HCT116 (cell line): ENCODE measurements around the gene NACC1. TPM values are rescaled to one million over a fixed set of nuclear protein-coding genes. Genes with fewer than 3 reads are reported as not detected.

ENCODE experiments used
- ATAC-seq: fragments of 200-7000 bp; cut with Tn5 transposase; 2 replicates; pipeline ENCODE4 v1.9.1; 2020; ENCODE audit warnings: mild to moderate bottlenecking, moderate library complexity
- BruUV-seq: library from RNA; stranded (reverse); fragments of 400-500 nt; replicated peaks from 2 replicates; lab custom pipeline; 2021; lab: Mats Ljungman, UMichigan
- CTCF ChIA-PET: fragments of 300-600 bp; sonication (Branson Sonifier 250); formaldehyde crosslinking; loops from one replicate; lab custom pipeline; 2021; ENCODE audit warnings: antibody characterized with exemption; lab: Charles Lee
- POLR2A ChIA-PET: fragments of 300-600, 350-600 bp; sonication (Branson Sonifier 250); formaldehyde crosslinking; loops from one replicate; lab custom pipeline; 2021; ENCODE audit warnings: antibody characterized with exemption; lab: Charles Lee
- RAD21 ChIA-PET, 2 experiments: fragments of 300-600 bp; sonication (Branson Sonifier 250); formaldehyde crosslinking; loops; one replicate each; lab custom pipeline; 2023; ENCODE audit warnings: low total read pairs in 2 of 2; ENCODE audit not compliant: uncharacterized antibody in 2 of 2, unreplicated experiment in 2 of 2, low non-redundant PET in 1 of 2; lab: Charles Lee
- DNase-seq: peaks from one replicate; pipeline ENCODE4 v3.0.0-alpha.2; 2010; ENCODE audit warnings: low read depth, low spot score
- H2AFZ ChIP-seq: fragments of 200-600 bp; shearing (Covaris generic), sonication (generic); 2 replicates; pipeline ENCODE4 v1.6.1; 2017; ENCODE audit warnings: low read depth, mixed run types, mixed read lengths, antibody characterized with exemption, low read length; ENCODE audit not compliant: poor library complexity, severe bottlenecking
- H3K27ac ChIP-seq: 2 replicates; pipeline ENCODE4 v1.5.1; 2012; ENCODE audit warnings: low read depth, low read length
- H3K27me3 ChIP-seq: fragments of 200-600 bp; sonication (generic); 2 replicates; pipeline ENCODE4 v1.6.1; 2016; ENCODE audit warnings: mixed run types, low read length, mixed read lengths; ENCODE audit not compliant: insufficient read depth
- H3K36me3 ChIP-seq, 2 experiments: fragments of 200-500 bp in 1 of 2; fragments of 200-600 bp in 1 of 2; sonication (Bioruptor generic) in 1 of 2; sonication (generic) in 1 of 2; 2 replicates each; pipeline versions ENCODE4 v1.5.1 to v1.6.1; 2014 to 2016; ENCODE audit warnings: low read length in 2 of 2, inconsistent platforms in 1 of 2, mixed read lengths in 1 of 2, mixed run types in 1 of 2; ENCODE audit not compliant: insufficient read depth in 2 of 2, control insufficient read depth in 1 of 2
- H3K4me1 ChIP-seq, 2 experiments: fragments of 200-600 bp in 1 of 2; sonication (generic) in 1 of 2; 2 replicates each; pipeline versions ENCODE4 v1.5.1 to v1.6.1; 2012 to 2017; ENCODE audit warnings: low read length in 2 of 2, inconsistent platforms in 1 of 2, mild to moderate bottlenecking in 1 of 2, mixed read lengths in 1 of 2, mixed run types in 1 of 2, moderate library complexity in 1 of 2; ENCODE audit not compliant: insufficient read depth in 2 of 2, control insufficient read depth in 1 of 2
- H3K4me2 ChIP-seq: fragments of 200-600 bp; sonication (generic); 2 replicates; pipeline ENCODE4 v1.6.1; 2017; ENCODE audit warnings: mixed run types, low read length, mixed read lengths
- H3K4me3 ChIP-seq, 2 experiments: fragments of 200-600 bp in 1 of 2; sonication (generic) in 1 of 2; replicated peaks in 1 of 2; 2 replicates each; pipeline ENCODE4 v1.5.1; 2011 to 2016; ENCODE audit warnings: low read length in 2 of 2, control low read depth in 1 of 2, low read depth in 1 of 2, mild to moderate bottlenecking in 1 of 2, mixed read lengths in 1 of 2, mixed run types in 1 of 2
- H3K79me2 ChIP-seq: fragments of 200-600 bp; sonication (generic); 2 replicates; pipeline ENCODE4 v1.6.1; 2017; ENCODE audit warnings: mild to moderate bottlenecking, mixed run types, low read length, moderate library complexity, mixed read lengths; ENCODE audit not compliant: insufficient read depth
- H3K9ac ChIP-seq: fragments of 200-600 bp; sonication (generic); 2 replicates; pipeline ENCODE4 v1.6.1; 2016; ENCODE audit warnings: low read length, mixed read lengths
- H3K9me2 ChIP-seq: fragments of 200-600 bp; sonication (generic), shearing (Covaris generic); 2 replicates; pipeline ENCODE4 v1.6.1; 2017; ENCODE audit warnings: mixed run types, mild to moderate bottlenecking, moderate library complexity; ENCODE audit not compliant: insufficient read depth
- H3K9me3 ChIP-seq, 2 experiments: fragments of 200-500 bp in 1 of 2; fragments of 200-600 bp in 1 of 2; sonication (Bioruptor generic) in 1 of 2; sonication (generic) in 1 of 2; 2 replicates each; pipeline ENCODE4 v1.6.1; 2014 to 2017; ENCODE audit warnings: low read length in 2 of 2, mixed read lengths in 2 of 2, inconsistent platforms in 1 of 2, low read depth in 1 of 2, mild to moderate bottlenecking in 1 of 2, mixed run types in 1 of 2, moderate library complexity in 1 of 2; ENCODE audit not compliant: control insufficient read depth in 1 of 2, insufficient read depth in 1 of 2
- H4K20me1 ChIP-seq: fragments of 200-600 bp; sonication (generic), shearing (Covaris generic); 2 replicates; pipeline ENCODE4 v1.6.1; 2017; ENCODE audit warnings: mixed run types, mild to moderate bottlenecking, moderate library complexity; ENCODE audit not compliant: insufficient read depth
- CEBPB ChIP-seq: IDR thresholded peaks from 2 replicates; pipeline ENCODE4 v1.6.1; 2012; ENCODE audit warnings: low read depth
- POLR2A ChIP-seq: IDR thresholded peaks from 2 replicates; pipeline ENCODE4 v1.7.0; 2011; ENCODE audit warnings: borderline replicate concordance; ENCODE audit not compliant: insufficient read depth, insufficient read length; ENCODE audit errors: extremely low read depth
- SP1 ChIP-seq: IDR thresholded peaks from 2 replicates; pipeline ENCODE4 v1.6.1; 2012; ENCODE audit warnings: low read depth
- intact Hi-C: fragments of 100-400 bp; cut with micrococcal nuclease; formaldehyde crosslinking; loops from 2 replicates; pipeline ENCODE4 v1.10.0; 2022
- total RNA-seq: library from RNA; stranded (reverse); gene quantifications from one replicate; pipeline ENCODE4 v1.2.1, GENCODE V29; 2021; ENCODE audit not compliant: unreplicated experiment
- TF ChIP-seq, protein P1 (sequence below): IDR thresholded peaks from 2 replicates; pipeline ENCODE4 v1.6.1; 2011; ENCODE audit warnings: mild to moderate bottlenecking, low read length, moderate library complexity; ENCODE audit not compliant: insufficient replicate concordance; ENCODE audit errors: extremely low read depth
- TF ChIP-seq, protein P2 (sequence below): IDR thresholded peaks from 2 replicates; pipeline ENCODE4 v1.6.1; 2012; ENCODE audit warnings: low read depth

Gene NACC1
- total RNA-seq, 1 experiment from 2014 or later: 181 TPM

DNA sequence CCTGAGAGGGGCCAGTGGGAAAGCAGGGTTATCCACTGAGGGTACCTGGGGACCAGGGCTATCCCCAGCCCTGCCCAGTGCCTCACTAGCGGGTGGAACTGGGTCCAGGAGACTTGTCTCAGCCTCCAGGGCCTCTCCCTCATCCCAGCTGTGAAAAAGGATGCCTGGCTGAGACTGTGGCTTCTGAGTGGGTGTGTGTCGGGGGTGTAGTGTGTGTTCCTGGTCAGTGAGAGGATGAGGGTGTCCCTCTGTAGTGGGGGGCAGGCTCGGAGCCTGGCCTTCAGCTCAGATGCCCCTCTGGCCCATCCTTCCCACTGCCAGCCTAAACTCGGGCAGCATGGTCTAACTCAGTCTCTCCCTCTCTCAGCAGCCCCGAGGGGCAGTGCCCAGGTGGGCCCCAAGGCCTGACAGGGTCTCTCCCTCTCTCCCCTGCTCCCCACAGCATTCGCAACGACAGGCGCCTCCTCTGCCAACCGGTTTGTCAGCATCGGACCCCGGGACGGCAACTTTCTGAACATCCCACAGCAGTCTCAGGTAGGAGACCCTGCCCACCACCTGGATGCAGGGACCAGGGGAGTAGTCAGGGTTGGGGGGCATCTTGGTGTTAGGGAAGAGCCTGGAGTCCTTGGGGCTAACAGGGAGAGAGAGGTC lies 28.1 kb upstream of the NACC1 start:
- Histone ChIP-seq H3K9me2 (no peaks in the 10 kb centered on the region), H3K27me3 (no peaks in the 10 kb centered on the region), H3K27ac (no peak overlapping the region), H3K4me2 (no peak overlapping the region), H3K4me3 (no peak overlapping the region), H4K20me1 (no peaks in the 10 kb centered on the region), H2AFZ (no peak overlapping the region), H3K4me1 (peaks cover 6 to 10% of the 10 kb centered on the region in 2 experiments; a peak in 3 of 4 replicates), H3K79me2 (no peaks in the 10 kb centered on the region), H3K9me3 (no peaks in the 10 kb centered on the region), H3K36me3 (no peaks in the 10 kb centered on the region), H3K9ac (no peak overlapping the region)
- intact Hi-C loops: loop anchor here (5.0 kb wide), 1 partner anchor 58 kb away; no protein-coding TSS in a partner anchor
- CTCF ChIA-PET: interaction anchor here (1.5 to 3.0 kb wide), 2 partner anchors 29 to 112 kb away, joined by 6 to 9 read pairs; no protein-coding TSS in a partner anchor
- DNase-seq (no peak), ATAC-seq (no peak)
- RAD21 ChIA-PET: no interaction called here
- no TSS peak for BruUV-seq
- POLR2A ChIA-PET: no interaction called here
- TF ChIP-seq POLR2A: no peak
- TF ChIP-seq, protein P1, sequence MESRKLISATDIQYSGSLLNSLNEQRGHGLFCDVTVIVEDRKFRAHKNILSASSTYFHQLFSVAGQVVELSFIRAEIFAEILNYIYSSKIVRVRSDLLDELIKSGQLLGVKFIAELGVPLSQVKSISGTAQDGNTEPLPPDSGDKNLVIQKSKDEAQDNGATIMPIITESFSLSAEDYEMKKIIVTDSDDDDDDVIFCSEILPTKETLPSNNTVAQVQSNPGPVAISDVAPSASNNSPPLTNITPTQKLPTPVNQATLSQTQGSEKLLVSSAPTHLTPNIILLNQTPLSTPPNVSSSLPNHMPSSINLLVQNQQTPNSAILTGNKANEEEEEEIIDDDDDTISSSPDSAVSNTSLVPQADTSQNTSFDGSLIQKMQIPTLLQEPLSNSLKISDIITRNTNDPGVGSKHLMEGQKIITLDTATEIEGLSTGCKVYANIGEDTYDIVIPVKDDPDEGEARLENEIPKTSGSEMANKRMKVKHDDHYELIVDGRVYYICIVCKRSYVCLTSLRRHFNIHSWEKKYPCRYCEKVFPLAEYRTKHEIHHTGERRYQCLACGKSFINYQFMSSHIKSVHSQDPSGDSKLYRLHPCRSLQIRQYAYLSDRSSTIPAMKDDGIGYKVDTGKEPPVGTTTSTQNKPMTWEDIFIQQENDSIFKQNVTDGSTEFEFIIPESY: no peak
- TF ChIP-seq, protein P2, sequence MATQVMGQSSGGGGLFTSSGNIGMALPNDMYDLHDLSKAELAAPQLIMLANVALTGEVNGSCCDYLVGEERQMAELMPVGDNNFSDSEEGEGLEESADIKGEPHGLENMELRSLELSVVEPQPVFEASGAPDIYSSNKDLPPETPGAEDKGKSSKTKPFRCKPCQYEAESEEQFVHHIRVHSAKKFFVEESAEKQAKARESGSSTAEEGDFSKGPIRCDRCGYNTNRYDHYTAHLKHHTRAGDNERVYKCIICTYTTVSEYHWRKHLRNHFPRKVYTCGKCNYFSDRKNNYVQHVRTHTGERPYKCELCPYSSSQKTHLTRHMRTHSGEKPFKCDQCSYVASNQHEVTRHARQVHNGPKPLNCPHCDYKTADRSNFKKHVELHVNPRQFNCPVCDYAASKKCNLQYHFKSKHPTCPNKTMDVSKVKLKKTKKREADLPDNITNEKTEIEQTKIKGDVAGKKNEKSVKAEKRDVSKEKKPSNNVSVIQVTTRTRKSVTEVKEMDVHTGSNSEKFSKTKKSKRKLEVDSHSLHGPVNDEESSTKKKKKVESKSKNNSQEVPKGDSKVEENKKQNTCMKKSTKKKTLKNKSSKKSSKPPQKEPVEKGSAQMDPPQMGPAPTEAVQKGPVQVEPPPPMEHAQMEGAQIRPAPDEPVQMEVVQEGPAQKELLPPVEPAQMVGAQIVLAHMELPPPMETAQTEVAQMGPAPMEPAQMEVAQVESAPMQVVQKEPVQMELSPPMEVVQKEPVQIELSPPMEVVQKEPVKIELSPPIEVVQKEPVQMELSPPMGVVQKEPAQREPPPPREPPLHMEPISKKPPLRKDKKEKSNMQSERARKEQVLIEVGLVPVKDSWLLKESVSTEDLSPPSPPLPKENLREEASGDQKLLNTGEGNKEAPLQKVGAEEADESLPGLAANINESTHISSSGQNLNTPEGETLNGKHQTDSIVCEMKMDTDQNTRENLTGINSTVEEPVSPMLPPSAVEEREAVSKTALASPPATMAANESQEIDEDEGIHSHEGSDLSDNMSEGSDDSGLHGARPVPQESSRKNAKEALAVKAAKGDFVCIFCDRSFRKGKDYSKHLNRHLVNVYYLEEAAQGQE: no peak
- no peak for TF ChIP-seq SP1
- TF ChIP-seq CEBPB: no peak
